HCT116 (cell line): ENCODE measurements around the gene HRNR. TPM values are rescaled to one million over a fixed set of nuclear protein-coding genes. Genes with fewer than 3 reads are reported as not detected.

Experiments
- ATAC-seq: fragments of 200-7000 bp; cut with Tn5 transposase; 2 replicates; pipeline ENCODE4 v1.9.1; 2020; ENCODE audit warnings: mild to moderate bottlenecking, moderate library complexity
- BruUV-seq: library from RNA; stranded (reverse); fragments of 400-500 nt; replicated peaks from 2 replicates; lab custom pipeline; 2021; lab: Mats Ljungman, UMichigan
- CTCF ChIA-PET: fragments of 300-600 bp; sonication (Branson Sonifier 250); formaldehyde crosslinking; loops from one replicate; lab custom pipeline; 2021; ENCODE audit warnings: antibody characterized with exemption; lab: Charles Lee
- POLR2A ChIA-PET: fragments of 300-600, 350-600 bp; sonication (Branson Sonifier 250); formaldehyde crosslinking; loops from one replicate; lab custom pipeline; 2021; ENCODE audit warnings: antibody characterized with exemption; lab: Charles Lee
- RAD21 ChIA-PET, 2 experiments: fragments of 300-600 bp; sonication (Branson Sonifier 250); formaldehyde crosslinking; loops; one replicate each; lab custom pipeline; 2023; ENCODE audit warnings: low total read pairs in 2 of 2; ENCODE audit not compliant: uncharacterized antibody in 2 of 2, unreplicated experiment in 2 of 2, low non-redundant PET in 1 of 2; lab: Charles Lee
- DNase-seq: peaks from one replicate; pipeline ENCODE4 v3.0.0-alpha.2; 2010; ENCODE audit warnings: low read depth, low spot score
- H2AFZ ChIP-seq: fragments of 200-600 bp; shearing (Covaris generic), sonication (generic); 2 replicates; pipeline ENCODE4 v1.6.1; 2017; ENCODE audit warnings: low read depth, mixed run types, mixed read lengths, antibody characterized with exemption, low read length; ENCODE audit not compliant: poor library complexity, severe bottlenecking
- H3K27ac ChIP-seq: 2 replicates; pipeline ENCODE4 v1.5.1; 2012; ENCODE audit warnings: low read depth, low read length
- H3K27me3 ChIP-seq: fragments of 200-600 bp; sonication (generic); 2 replicates; pipeline ENCODE4 v1.6.1; 2016; ENCODE audit warnings: mixed run types, low read length, mixed read lengths; ENCODE audit not compliant: insufficient read depth
- H3K36me3 ChIP-seq, 2 experiments: fragments of 200-500 bp in 1 of 2; fragments of 200-600 bp in 1 of 2; sonication (Bioruptor generic) in 1 of 2; sonication (generic) in 1 of 2; 2 replicates each; pipeline versions ENCODE4 v1.5.1 to v1.6.1; 2014 to 2016; ENCODE audit warnings: low read length in 2 of 2, inconsistent platforms in 1 of 2, mixed read lengths in 1 of 2, mixed run types in 1 of 2; ENCODE audit not compliant: insufficient read depth in 2 of 2, control insufficient read depth in 1 of 2
- H3K4me1 ChIP-seq, 2 experiments: fragments of 200-600 bp in 1 of 2; sonication (generic) in 1 of 2; 2 replicates each; pipeline versions ENCODE4 v1.5.1 to v1.6.1; 2012 to 2017; ENCODE audit warnings: low read length in 2 of 2, inconsistent platforms in 1 of 2, mild to moderate bottlenecking in 1 of 2, mixed read lengths in 1 of 2, mixed run types in 1 of 2, moderate library complexity in 1 of 2; ENCODE audit not compliant: insufficient read depth in 2 of 2, control insufficient read depth in 1 of 2
- H3K4me2 ChIP-seq: fragments of 200-600 bp; sonication (generic); 2 replicates; pipeline ENCODE4 v1.6.1; 2017; ENCODE audit warnings: mixed run types, low read length, mixed read lengths
- H3K4me3 ChIP-seq, 2 experiments: fragments of 200-600 bp in 1 of 2; sonication (generic) in 1 of 2; replicated peaks in 1 of 2; 2 replicates each; pipeline ENCODE4 v1.5.1; 2011 to 2016; ENCODE audit warnings: low read length in 2 of 2, control low read depth in 1 of 2, low read depth in 1 of 2, mild to moderate bottlenecking in 1 of 2, mixed read lengths in 1 of 2, mixed run types in 1 of 2
- H3K79me2 ChIP-seq: fragments of 200-600 bp; sonication (generic); 2 replicates; pipeline ENCODE4 v1.6.1; 2017; ENCODE audit warnings: mild to moderate bottlenecking, mixed run types, low read length, moderate library complexity, mixed read lengths; ENCODE audit not compliant: insufficient read depth
- H3K9ac ChIP-seq: fragments of 200-600 bp; sonication (generic); 2 replicates; pipeline ENCODE4 v1.6.1; 2016; ENCODE audit warnings: low read length, mixed read lengths
- H3K9me2 ChIP-seq: fragments of 200-600 bp; sonication (generic), shearing (Covaris generic); 2 replicates; pipeline ENCODE4 v1.6.1; 2017; ENCODE audit warnings: mixed run types, mild to moderate bottlenecking, moderate library complexity; ENCODE audit not compliant: insufficient read depth
- H3K9me3 ChIP-seq, 2 experiments: fragments of 200-500 bp in 1 of 2; fragments of 200-600 bp in 1 of 2; sonication (Bioruptor generic) in 1 of 2; sonication (generic) in 1 of 2; 2 replicates each; pipeline ENCODE4 v1.6.1; 2014 to 2017; ENCODE audit warnings: low read length in 2 of 2, mixed read lengths in 2 of 2, inconsistent platforms in 1 of 2, low read depth in 1 of 2, mild to moderate bottlenecking in 1 of 2, mixed run types in 1 of 2, moderate library complexity in 1 of 2; ENCODE audit not compliant: control insufficient read depth in 1 of 2, insufficient read depth in 1 of 2
- H4K20me1 ChIP-seq: fragments of 200-600 bp; sonication (generic), shearing (Covaris generic); 2 replicates; pipeline ENCODE4 v1.6.1; 2017; ENCODE audit warnings: mixed run types, mild to moderate bottlenecking, moderate library complexity; ENCODE audit not compliant: insufficient read depth
- CBX3 ChIP-seq: IDR thresholded peaks from 2 replicates; pipeline ENCODE4 v1.6.1; 2012; ENCODE audit warnings: low read depth
- EGR1 ChIP-seq: IDR thresholded peaks from 2 replicates; pipeline ENCODE4 v1.6.1; 2012; ENCODE audit warnings: low read depth
- ELF1 ChIP-seq: IDR thresholded peaks from 2 replicates; pipeline ENCODE4 v1.6.1; 2012; ENCODE audit warnings: low read depth, borderline replicate concordance
- EZH2 ChIP-seq: fragments of 200-600 bp; sonication (generic); IDR thresholded peaks from 2 replicates; pipeline ENCODE4 v1.6.1; 2017; ENCODE audit warnings: antibody characterized with exemption, mixed run types
- JUND ChIP-seq: IDR thresholded peaks from 2 replicates; pipeline ENCODE4 v1.6.1; 2012
- POLR2A ChIP-seq: IDR thresholded peaks from 2 replicates; pipeline ENCODE4 v1.7.0; 2011; ENCODE audit warnings: borderline replicate concordance; ENCODE audit not compliant: insufficient read depth, insufficient read length; ENCODE audit errors: extremely low read depth
- POLR2AphosphoS5 ChIP-seq: IDR thresholded peaks from 2 replicates; pipeline ENCODE4 v1.6.1; 2011; ENCODE audit warnings: mild to moderate bottlenecking, low read depth, low read length, moderate library complexity
- RAD21 ChIP-seq: IDR thresholded peaks from 2 replicates; pipeline ENCODE4 v1.6.1; 2012; ENCODE audit warnings: low read depth, mild to moderate bottlenecking
- SIN3A ChIP-seq: IDR thresholded peaks from 2 replicates; pipeline ENCODE4 v1.6.1; 2012; ENCODE audit warnings: low read depth
- SP1 ChIP-seq: IDR thresholded peaks from 2 replicates; pipeline ENCODE4 v1.6.1; 2012; ENCODE audit warnings: low read depth
- SRF ChIP-seq: IDR thresholded peaks from 2 replicates; pipeline ENCODE4 v1.6.1; 2012; ENCODE audit warnings: low read depth
- TCF7L2 ChIP-seq: IDR thresholded peaks from 2 replicates; pipeline ENCODE4 v1.7.0; 2011; ENCODE audit warnings: borderline replicate concordance, inconsistent platforms; ENCODE audit not compliant: insufficient read depth, insufficient read length; ENCODE audit errors: extremely low read depth
- YY1 ChIP-seq: IDR thresholded peaks from 2 replicates; pipeline ENCODE4 v1.6.1; 2011; ENCODE audit warnings: low read length, low read depth, moderate library complexity, mild to moderate bottlenecking; ENCODE audit not compliant: insufficient replicate concordance; ENCODE audit errors: extremely low read depth
- ZFX ChIP-seq: fragments of 450-650 bp; IDR thresholded peaks from 2 replicates; pipeline ENCODE4 v1.6.1; 2017
- ZNF274 ChIP-seq: fragments of 200-500 bp; sonication (Bioruptor generic); IDR thresholded peaks from 2 replicates; pipeline ENCODE4 v1.6.1; 2014; ENCODE audit warnings: mild to moderate bottlenecking, low read depth, low read length, inconsistent platforms
- intact Hi-C: fragments of 100-400 bp; cut with micrococcal nuclease; formaldehyde crosslinking; loops from 2 replicates; pipeline ENCODE4 v1.10.0; 2022
- total RNA-seq: library from RNA; stranded (reverse); gene quantifications from one replicate; pipeline ENCODE4 v1.2.1, GENCODE V29; 2021; ENCODE audit not compliant: unreplicated experiment
- TF ChIP-seq, protein P1 (sequence below): IDR thresholded peaks from 2 replicates; pipeline ENCODE4 v1.6.1; 2011; ENCODE audit warnings: mild to moderate bottlenecking, low read length, moderate library complexity; ENCODE audit not compliant: insufficient replicate concordance; ENCODE audit errors: extremely low read depth
- TF ChIP-seq, protein P2 (sequence below): IDR thresholded peaks from 2 replicates; pipeline ENCODE4 v1.6.1; 2012
- TF ChIP-seq, protein P3 (sequence below): IDR thresholded peaks from 2 replicates; pipeline ENCODE4 v1.6.1; 2012
- TF ChIP-seq, protein P4 (sequence below), 3 experiments: fragments of 200-600 bp in 1 of 3; sonication (generic) in 1 of 3; IDR thresholded peaks in 2 of 3; conservative IDR thresholded peaks in 1 of 3; 2 replicates each; pipeline ENCODE4 v1.5.1; 2012 to 2017; ENCODE audit warnings: low read depth in 2 of 3, low read length in 2 of 3, antibody characterized with exemption in 1 of 3, borderline replicate concordance in 1 of 3, control low read depth in 1 of 3, mild to moderate bottlenecking in 1 of 3, mixed read lengths in 1 of 3, mixed run types in 1 of 3, moderate library complexity in 1 of 3; ENCODE audit not compliant: insufficient read depth in 1 of 3
- TF ChIP-seq, protein P5 (sequence below): IDR thresholded peaks from 2 replicates; pipeline ENCODE4 v1.6.1; 2012; ENCODE audit warnings: low read depth

HRNR gene
- total RNA-seq, 1 experiment from 2014 or later, result not detected

DNA sequence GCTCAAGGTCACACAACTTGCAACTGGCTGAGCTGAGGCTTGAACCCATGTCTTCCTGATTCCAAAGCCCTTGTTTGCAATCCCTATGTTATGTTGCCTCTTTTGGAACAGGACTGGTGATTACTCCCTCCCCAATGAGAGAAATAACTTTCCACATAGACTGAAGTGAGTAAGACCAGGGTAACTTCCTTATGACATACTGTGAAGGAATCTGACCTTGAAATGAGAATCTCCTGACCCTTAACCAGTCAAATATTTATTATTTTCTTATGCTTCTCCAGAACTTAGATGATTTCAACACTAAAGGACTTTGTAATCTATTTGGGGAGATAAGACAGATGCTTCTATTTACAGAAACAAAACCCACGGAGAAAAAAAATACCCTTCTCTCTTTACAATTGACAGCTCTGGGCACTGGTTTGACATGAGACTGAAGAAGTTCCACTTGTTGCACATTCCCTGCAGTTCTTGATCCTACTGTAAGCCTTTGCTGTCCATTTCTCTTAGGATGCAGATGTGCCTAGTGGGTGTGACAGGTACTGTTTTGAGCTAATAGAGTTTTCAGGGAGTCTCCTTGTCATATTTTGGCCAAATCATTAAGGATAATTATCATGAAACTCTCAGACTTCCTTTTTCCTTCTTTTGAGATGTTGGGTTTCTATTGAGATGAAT is 61.1 kb downstream of the HRNR start:
- no peaks in the 10 kb centered on the region for H3K79me2 ChIP-seq
- RAD21 ChIA-PET, result no interaction called here
- no peak overlapping the region for H3K27ac ChIP-seq
- H3K36me3 ChIP-seq, result no peaks in the 10 kb centered on the region
- peaks cover 19 to 35% of the 10 kb centered on the region in 2 experiments for H3K4me1 ChIP-seq
- intact Hi-C loops, result no loop called here
- CTCF ChIA-PET, result interaction anchor here (1.9 kb wide), 1 partner anchor 110 kb away, joined by 6 read pairs; no protein-coding TSS in a partner anchor
- H3K9ac ChIP-seq, result no peak overlapping the region
- H3K27me3 ChIP-seq, result no peaks in the 10 kb centered on the region
- DNase-seq (peak; percentile 34), ATAC-seq (peak; percentile 72)
- peak overlapping the region; percentile 55 for H3K4me2 ChIP-seq
- no peak overlapping the region for H2AFZ ChIP-seq
- POLR2A ChIA-PET, result no interaction called here
- BruUV-seq, result no TSS peak
- no peak overlapping the region for H3K4me3 ChIP-seq
- no peaks in the 10 kb centered on the region for H3K9me2 ChIP-seq
- H4K20me1 ChIP-seq, result no peaks in the 10 kb centered on the region
- no peaks in the 10 kb centered on the region for H3K9me3 ChIP-seq
- peak; percentile 31; the same call in 1 of the 2 replicates for TF ChIP-seq JUND
- TF ChIP-seq, protein P1, sequence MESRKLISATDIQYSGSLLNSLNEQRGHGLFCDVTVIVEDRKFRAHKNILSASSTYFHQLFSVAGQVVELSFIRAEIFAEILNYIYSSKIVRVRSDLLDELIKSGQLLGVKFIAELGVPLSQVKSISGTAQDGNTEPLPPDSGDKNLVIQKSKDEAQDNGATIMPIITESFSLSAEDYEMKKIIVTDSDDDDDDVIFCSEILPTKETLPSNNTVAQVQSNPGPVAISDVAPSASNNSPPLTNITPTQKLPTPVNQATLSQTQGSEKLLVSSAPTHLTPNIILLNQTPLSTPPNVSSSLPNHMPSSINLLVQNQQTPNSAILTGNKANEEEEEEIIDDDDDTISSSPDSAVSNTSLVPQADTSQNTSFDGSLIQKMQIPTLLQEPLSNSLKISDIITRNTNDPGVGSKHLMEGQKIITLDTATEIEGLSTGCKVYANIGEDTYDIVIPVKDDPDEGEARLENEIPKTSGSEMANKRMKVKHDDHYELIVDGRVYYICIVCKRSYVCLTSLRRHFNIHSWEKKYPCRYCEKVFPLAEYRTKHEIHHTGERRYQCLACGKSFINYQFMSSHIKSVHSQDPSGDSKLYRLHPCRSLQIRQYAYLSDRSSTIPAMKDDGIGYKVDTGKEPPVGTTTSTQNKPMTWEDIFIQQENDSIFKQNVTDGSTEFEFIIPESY, result no peak
- TF ChIP-seq, protein P2, sequence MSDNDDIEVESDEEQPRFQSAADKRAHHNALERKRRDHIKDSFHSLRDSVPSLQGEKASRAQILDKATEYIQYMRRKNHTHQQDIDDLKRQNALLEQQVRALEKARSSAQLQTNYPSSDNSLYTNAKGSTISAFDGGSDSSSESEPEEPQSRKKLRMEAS, result no peak
- peak; percentile 48; the same call in 1 of the 2 replicates for TF ChIP-seq CBX3
- TF ChIP-seq ELF1, result no peak
- TF ChIP-seq SIN3A, result no peak
- no peak for TF ChIP-seq TCF7L2
- peak; percentile 55; the same call in 1 of the 2 replicates for TF ChIP-seq SP1
- TF ChIP-seq EZH2, result no peak
- TF ChIP-seq, protein P3, sequence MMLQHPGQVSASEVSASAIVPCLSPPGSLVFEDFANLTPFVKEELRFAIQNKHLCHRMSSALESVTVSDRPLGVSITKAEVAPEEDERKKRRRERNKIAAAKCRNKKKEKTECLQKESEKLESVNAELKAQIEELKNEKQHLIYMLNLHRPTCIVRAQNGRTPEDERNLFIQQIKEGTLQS, result no peak
- TF ChIP-seq, protein P4, sequence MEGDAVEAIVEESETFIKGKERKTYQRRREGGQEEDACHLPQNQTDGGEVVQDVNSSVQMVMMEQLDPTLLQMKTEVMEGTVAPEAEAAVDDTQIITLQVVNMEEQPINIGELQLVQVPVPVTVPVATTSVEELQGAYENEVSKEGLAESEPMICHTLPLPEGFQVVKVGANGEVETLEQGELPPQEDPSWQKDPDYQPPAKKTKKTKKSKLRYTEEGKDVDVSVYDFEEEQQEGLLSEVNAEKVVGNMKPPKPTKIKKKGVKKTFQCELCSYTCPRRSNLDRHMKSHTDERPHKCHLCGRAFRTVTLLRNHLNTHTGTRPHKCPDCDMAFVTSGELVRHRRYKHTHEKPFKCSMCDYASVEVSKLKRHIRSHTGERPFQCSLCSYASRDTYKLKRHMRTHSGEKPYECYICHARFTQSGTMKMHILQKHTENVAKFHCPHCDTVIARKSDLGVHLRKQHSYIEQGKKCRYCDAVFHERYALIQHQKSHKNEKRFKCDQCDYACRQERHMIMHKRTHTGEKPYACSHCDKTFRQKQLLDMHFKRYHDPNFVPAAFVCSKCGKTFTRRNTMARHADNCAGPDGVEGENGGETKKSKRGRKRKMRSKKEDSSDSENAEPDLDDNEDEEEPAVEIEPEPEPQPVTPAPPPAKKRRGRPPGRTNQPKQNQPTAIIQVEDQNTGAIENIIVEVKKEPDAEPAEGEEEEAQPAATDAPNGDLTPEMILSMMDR (IDR thresholded peaks at IDR 0.05 in 2 of 3, conservative IDR thresholded peaks at IDR 0.05 in 1 of 3; ENCODE audit: borderline replicate concordance in 1 of 3, insufficient read depth in 1 of 3, low read depth in 2 of 3, low read length in 2 of 3), result peak in 1 of 3 experiments; percentile 6; a peak in 2 of 6 replicates
- TF ChIP-seq, protein P5, sequence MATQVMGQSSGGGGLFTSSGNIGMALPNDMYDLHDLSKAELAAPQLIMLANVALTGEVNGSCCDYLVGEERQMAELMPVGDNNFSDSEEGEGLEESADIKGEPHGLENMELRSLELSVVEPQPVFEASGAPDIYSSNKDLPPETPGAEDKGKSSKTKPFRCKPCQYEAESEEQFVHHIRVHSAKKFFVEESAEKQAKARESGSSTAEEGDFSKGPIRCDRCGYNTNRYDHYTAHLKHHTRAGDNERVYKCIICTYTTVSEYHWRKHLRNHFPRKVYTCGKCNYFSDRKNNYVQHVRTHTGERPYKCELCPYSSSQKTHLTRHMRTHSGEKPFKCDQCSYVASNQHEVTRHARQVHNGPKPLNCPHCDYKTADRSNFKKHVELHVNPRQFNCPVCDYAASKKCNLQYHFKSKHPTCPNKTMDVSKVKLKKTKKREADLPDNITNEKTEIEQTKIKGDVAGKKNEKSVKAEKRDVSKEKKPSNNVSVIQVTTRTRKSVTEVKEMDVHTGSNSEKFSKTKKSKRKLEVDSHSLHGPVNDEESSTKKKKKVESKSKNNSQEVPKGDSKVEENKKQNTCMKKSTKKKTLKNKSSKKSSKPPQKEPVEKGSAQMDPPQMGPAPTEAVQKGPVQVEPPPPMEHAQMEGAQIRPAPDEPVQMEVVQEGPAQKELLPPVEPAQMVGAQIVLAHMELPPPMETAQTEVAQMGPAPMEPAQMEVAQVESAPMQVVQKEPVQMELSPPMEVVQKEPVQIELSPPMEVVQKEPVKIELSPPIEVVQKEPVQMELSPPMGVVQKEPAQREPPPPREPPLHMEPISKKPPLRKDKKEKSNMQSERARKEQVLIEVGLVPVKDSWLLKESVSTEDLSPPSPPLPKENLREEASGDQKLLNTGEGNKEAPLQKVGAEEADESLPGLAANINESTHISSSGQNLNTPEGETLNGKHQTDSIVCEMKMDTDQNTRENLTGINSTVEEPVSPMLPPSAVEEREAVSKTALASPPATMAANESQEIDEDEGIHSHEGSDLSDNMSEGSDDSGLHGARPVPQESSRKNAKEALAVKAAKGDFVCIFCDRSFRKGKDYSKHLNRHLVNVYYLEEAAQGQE, result no peak
- no peak for TF ChIP-seq EGR1
- TF ChIP-seq RAD21, result no peak
- no peak for TF ChIP-seq YY1
- TF ChIP-seq SRF, result no peak; the same call in 1 of the 2 replicates
- no peak for TF ChIP-seq POLR2AphosphoS5
- TF ChIP-seq ZNF274, result no peak
- no peak for TF ChIP-seq ZFX
- no peak for TF ChIP-seq POLR2A
